ENCODE results near the gene RASGRF2. TPM values are rescaled to one million over a fixed set of nuclear protein-coding genes. Genes with fewer than 3 reads are reported as not detected.

Gene RASGRF2
- total and polyA plus RNA-seq, 8 donors = 1.1 to 2.7 (median 1.4) TPM

GRCh38 chr5:81137833-81138232 is 177.7 kb downstream of the RASGRF2 start:
- H3K4me1 ChIP-seq = no peaks in the 10 kb centered on the region
- no peak for TF ChIP-seq CTCF (IDR thresholded peaks at IDR 0.05)
- no peak overlapping the region for H3K27ac ChIP-seq
- ATAC-seq (no peak), DNase-seq (no peak), FAIRE-seq (no peak)
- H3K36me3 ChIP-seq = no peaks in the 10 kb centered on the region
- no peak overlapping the region for H3K4me3 ChIP-seq
- intact Hi-C loops (cut with DNase I) = no loop called here
- H3K27me3 ChIP-seq = no peaks in the 10 kb centered on the region
- no peaks in the 10 kb centered on the region for H3K9me3 ChIP-seq
- WGBS, 2 donors = 54 to 55% methylated on average over 2 of the region's 2 CpGs

- intact Hi-C loops (cut with DNase I) = no loop called here
- no peak for TF ChIP-seq CTCF (IDR thresholded peaks at IDR 0.05)
- Histone ChIP-seq H3K4me1 (no peaks in the 10 kb centered on the region), H3K27me3 (no peaks in the 10 kb centered on the region), H3K27ac (no peak overlapping the region), H3K36me3 (no peaks in the 10 kb centered on the region), H3K9me3 (no peaks in the 10 kb centered on the region), H3K4me3 (no peak overlapping the region)
- WGBS, 2 donors = 75 to 77% methylated on average over 4 of the region's 4 CpGs
- FAIRE-seq = no peak
- no peak for ATAC-seq
- DNase-seq = no peak
Observed at GRCh38 chr5:81140441-81140840, 180.3 kb downstream of the RASGRF2 start.

- intact Hi-C loops (cut with DNase I) = no loop called here
- FAIRE-seq (no peak), ATAC-seq (no peak), DNase-seq (no peak)
- Histone ChIP-seq H3K4me3 (no peak overlapping the region), H3K27ac (no peak overlapping the region), H3K36me3 (no peaks in the 10 kb centered on the region), H3K27me3 (no peaks in the 10 kb centered on the region), H3K9me3 (no peaks in the 10 kb centered on the region), H3K4me1 (no peaks in the 10 kb centered on the region)
- TF ChIP-seq CTCF (IDR thresholded peaks at IDR 0.05) = no peak
- WGBS, 2 donors = 64 to 82% methylated on average over 1 of the region's 1 CpG
Observed at GRCh38 chr5:81140943-81141342, 180.8 kb downstream of the RASGRF2 start.

- ATAC-seq (no peak), DNase-seq (no peak), FAIRE-seq (no peak)
- Histone ChIP-seq H3K4me3 (no peak overlapping the region), H3K4me1 (no peaks in the 10 kb centered on the region), H3K27me3 (no peaks in the 10 kb centered on the region), H3K27ac (no peak overlapping the region), H3K36me3 (no peaks in the 10 kb centered on the region), H3K9me3 (no peaks in the 10 kb centered on the region)
- intact Hi-C loops (cut with DNase I) = no loop called here
- 71 to 73% methylated on average over 3 of the region's 3 CpGs for WGBS, 2 donors
- TF ChIP-seq CTCF (IDR thresholded peaks at IDR 0.05) = no peak
Observed at GRCh38 chr5:81142108-81142507, 181.9 kb downstream of the RASGRF2 start.

GRCh38 chr5:81145329-81145935 is 185.3 kb downstream of the RASGRF2 start:
- Histone ChIP-seq H3K27ac (no peak overlapping the region), H3K9me3 (no peaks in the 10 kb centered on the region), H3K4me3 (no peak overlapping the region), H3K4me1 (no peaks in the 10 kb centered on the region), H3K36me3 (no peaks in the 10 kb centered on the region), H3K27me3 (no peaks in the 10 kb centered on the region)
- WGBS, 2 donors = 79 to 85% methylated on average over 8 of the region's 8 CpGs
- intact Hi-C loops (cut with DNase I) = no loop called here
- no peak for TF ChIP-seq CTCF (IDR thresholded peaks at IDR 0.05)
- ATAC-seq (no peak), FAIRE-seq (no peak), DNase-seq (no peak)
